PC-9 (cell line): ENCODE results near the gene NKPD1.

Experiments
- EZH2 ChIP-seq: fragments of 200-600 bp; sonication (generic); IDR thresholded peaks from 2 replicates; pipeline ENCODE4 v1.8.0; 2017; ENCODE audit warnings: antibody characterized with exemption, low read depth
- TF ChIP-seq, protein P1 (sequence below): fragments of 200-600 bp; sonication (generic); conservative IDR thresholded peaks from 2 replicates; pipeline ENCODE4 v1.6.1; 2017; ENCODE audit warnings: mixed run types, antibody characterized with exemption, mild to moderate bottlenecking, moderate library complexity

DNA sequence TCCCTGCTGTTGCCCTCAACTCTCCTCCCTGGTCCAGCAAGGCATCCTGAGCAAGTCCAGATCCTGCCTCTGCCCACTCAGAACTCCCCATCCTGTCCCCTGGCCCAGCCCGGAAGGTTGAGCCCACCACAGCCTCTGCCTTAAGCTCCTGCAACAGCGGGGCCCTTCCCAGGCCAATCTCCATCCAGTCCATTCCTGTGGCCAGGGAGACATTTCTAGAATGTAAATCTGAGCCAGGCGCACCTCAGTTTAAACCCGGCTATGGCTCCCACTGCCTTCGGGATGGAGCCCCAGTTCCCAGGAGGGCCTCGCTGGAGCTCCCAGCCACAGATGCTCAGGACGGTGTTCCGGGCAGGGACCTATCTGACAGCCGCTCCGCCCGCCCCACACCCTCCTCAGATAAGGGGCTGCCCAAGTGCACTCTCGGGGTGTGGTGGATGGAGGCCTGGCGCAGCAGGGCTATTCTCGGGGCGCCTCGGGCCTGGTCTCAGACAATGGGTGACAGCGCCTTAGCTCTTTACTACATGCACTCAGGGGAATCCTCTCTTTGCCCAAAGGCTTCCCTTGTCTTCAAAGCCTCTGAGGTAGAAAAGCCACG lies 11.9 kb upstream of the NKPD1 start:
- TF ChIP-seq EZH2: no peak
- TF ChIP-seq, protein P1, sequence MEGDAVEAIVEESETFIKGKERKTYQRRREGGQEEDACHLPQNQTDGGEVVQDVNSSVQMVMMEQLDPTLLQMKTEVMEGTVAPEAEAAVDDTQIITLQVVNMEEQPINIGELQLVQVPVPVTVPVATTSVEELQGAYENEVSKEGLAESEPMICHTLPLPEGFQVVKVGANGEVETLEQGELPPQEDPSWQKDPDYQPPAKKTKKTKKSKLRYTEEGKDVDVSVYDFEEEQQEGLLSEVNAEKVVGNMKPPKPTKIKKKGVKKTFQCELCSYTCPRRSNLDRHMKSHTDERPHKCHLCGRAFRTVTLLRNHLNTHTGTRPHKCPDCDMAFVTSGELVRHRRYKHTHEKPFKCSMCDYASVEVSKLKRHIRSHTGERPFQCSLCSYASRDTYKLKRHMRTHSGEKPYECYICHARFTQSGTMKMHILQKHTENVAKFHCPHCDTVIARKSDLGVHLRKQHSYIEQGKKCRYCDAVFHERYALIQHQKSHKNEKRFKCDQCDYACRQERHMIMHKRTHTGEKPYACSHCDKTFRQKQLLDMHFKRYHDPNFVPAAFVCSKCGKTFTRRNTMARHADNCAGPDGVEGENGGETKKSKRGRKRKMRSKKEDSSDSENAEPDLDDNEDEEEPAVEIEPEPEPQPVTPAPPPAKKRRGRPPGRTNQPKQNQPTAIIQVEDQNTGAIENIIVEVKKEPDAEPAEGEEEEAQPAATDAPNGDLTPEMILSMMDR: no peak
